Mucosa of descending colon (tissue), 3 donors: ENCODE measurements around the gene TAGLN3. TPM values are rescaled to one million over a fixed set of nuclear protein-coding genes. Genes with fewer than 3 reads are reported as not detected.

Experiments used
- ATAC-seq: fragments of 200-7000 bp; cut with Tn5 transposase; one replicate; pipeline ENCODE4 v1.9.1; 2020; ENCODE audit warnings: mild to moderate bottlenecking, moderate library complexity
- DNase-seq, 3 donors: peaks; one replicate each; pipeline ENCODE4 v3.0.0-alpha.2; 2020
- H3K36me3 ChIP-seq: fragments of 200-600 bp; one replicate; pipeline ENCODE4 v1.8.0; 2021; ENCODE audit warnings: low read depth, mild to moderate bottlenecking
- H3K4me1 ChIP-seq: fragments of 200-600 bp; one replicate; pipeline ENCODE4 v1.8.0; 2021; ENCODE audit warnings: low read depth, mild to moderate bottlenecking
- H3K4me3 ChIP-seq: fragments of 200-600 bp; one replicate; pipeline ENCODE4 v1.8.0; 2021; ENCODE audit warnings: mild to moderate bottlenecking
- H3K9me3 ChIP-seq: fragments of 200-600 bp; one replicate; pipeline ENCODE4 v1.8.0; 2021; ENCODE audit warnings: mild to moderate bottlenecking
- CTCF ChIP-seq: fragments of 200-600 bp; IDR thresholded peaks from one replicate; pipeline ENCODE4 v1.8.0; 2022; ENCODE audit warnings: antibody characterized with exemption, mild to moderate bottlenecking
- intact Hi-C, 2 donors: fragments of 100-400 bp; cut with DNase I in 1 of 2; cut with micrococcal nuclease in 1 of 2; formaldehyde crosslinking; loops; one replicate each; pipeline versions ENCODE4 v1.11.0 to v1.11.1; 2022; cut with DNase I, micrococcal nuclease
- total RNA-seq, 3 donors: library from RNA; stranded (reverse); fragmentation: NEBNext Ultra II Directional in 2 of 3; extraction: Animal tissue kit (Norgen Biotek cat#: 25700) in 2 of 3; gene quantifications; one replicate each; pipeline versions ENCODE4 v1.2.1 to v1.2.4, GENCODE V29; 2021 to 2023
- donor health status: DM: no; HTN: no; CAD: no; lungs with moderate emphysema.
- donor health status: DM: no; HTN: no; CAD: no.
- donor health status: DM: no; HTN: yes; CAD: no.

Gene TAGLN3
- total RNA-seq, 3 donors from 2014 or later, result 0.27 to 14.7 (median 0.49) TPM

DNA sequence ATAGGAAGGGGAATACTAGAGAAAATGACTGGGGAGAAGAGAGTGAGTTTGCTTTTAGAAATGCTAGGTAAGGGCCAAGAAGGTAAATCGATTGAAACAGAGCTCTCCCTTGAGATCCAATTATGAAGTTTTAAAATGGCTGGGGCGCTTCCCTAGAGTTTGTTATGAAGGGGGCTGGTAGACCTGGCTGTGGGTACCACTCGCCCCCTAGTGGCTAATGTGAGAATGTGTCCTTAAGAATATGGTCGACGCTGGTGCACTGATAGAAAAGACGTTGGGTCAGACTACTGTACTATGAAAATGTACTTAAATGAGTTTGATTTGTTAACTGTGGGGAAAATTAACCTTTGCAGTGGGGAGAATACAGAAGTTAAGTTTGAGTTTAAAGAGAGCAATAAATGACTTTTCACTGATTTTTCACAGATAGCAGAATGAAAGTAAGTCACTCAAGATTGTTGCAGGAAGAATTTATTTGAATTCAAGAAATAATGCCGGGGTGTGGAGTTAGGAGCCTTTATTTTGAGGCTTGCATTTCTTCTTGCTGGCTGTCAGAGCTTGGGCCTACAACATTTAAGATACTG lies 45.0 kb downstream of the TAGLN3 start:
- intact Hi-C loops, result no loop called here
- Histone ChIP-seq H3K4me3 (no peak overlapping the region), H3K4me1 (no peaks in the 10 kb centered on the region), H3K9me3 (no peaks in the 10 kb centered on the region), H3K36me3 (no peaks in the 10 kb centered on the region)
- DNase-seq (peak in 1 of 3 donors; percentile 38), ATAC-seq (peak; percentile 83)
- TF ChIP-seq CTCF, result peak; percentile 69

DNA sequence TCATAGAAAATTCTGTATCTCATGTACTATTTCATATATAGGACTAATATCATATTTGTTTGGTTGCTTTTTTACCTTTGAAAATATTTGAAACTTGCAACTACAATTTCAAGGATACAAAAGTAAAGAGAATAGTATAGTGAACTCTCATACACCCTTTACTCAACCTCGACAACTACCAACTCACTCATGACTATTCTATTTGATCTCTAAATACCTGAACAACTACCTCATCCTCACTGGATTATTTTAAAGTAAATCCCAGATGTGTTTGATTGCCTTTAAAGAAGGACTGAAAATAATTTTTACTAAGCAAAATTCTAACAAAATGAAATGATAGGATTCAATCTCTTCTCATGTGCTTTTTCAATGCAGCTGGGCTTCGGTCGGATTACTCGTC lies 47.9 kb downstream of the TAGLN3 start:
- H3K9me3 ChIP-seq, result no peaks in the 10 kb centered on the region
- H3K4me3 ChIP-seq, result no peak overlapping the region
- intact Hi-C loops, result no loop called here
- DNase-seq (no peak), ATAC-seq (no peak)
- no peak for TF ChIP-seq CTCF
- H3K36me3 ChIP-seq, result no peaks in the 10 kb centered on the region
- H3K4me1 ChIP-seq, result no peaks in the 10 kb centered on the region

DNA sequence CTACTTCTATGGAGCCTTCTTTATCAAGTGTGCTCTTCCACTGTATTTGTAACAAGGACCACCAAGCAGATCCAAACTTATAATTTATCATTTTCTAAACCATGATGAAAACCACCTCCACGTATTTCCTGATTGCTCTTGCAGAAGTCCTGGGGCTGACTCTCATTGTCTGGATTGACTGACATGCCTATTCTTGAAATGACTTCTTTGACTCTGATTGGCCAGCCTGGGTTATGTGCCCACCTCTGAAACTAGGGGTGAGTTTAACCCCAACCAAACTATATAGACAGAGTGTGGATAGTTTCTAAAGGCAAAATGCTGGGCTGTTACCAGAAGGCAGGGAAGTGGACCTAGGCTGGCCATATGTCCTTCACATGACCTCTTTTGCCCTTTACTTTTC lies 48.5 kb downstream of the TAGLN3 start:
- ATAC-seq, result no peak
- intact Hi-C loops, result no loop called here
- Histone ChIP-seq H3K4me3 (no peak overlapping the region), H3K36me3 (no peaks in the 10 kb centered on the region), H3K9me3 (no peaks in the 10 kb centered on the region), H3K4me1 (no peaks in the 10 kb centered on the region)
- TF ChIP-seq CTCF, result no peak
- DNase-seq, result no peak

DNA sequence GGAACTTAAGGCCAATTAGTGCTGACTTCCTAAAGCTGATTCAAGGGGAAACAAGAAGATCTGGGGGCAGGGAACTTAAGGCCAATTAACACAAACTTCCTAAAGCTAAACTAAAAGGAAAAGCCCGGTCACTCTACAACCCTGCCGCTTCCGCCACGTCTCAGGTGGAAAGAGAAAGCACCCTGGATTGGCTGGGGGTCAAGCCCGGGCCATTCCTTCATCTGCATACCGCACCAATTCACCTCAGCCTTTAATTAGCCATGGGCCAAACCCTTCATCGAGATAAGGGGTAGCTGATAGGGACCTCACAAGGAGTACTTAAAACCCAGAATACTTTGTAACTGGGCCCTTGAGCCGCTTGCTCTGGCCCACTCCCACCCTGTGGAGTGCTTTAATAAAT lies 50.2 kb downstream of the TAGLN3 start:
- Histone ChIP-seq H3K36me3 (no peaks in the 10 kb centered on the region), H3K9me3 (no peaks in the 10 kb centered on the region), H3K4me1 (no peaks in the 10 kb centered on the region), H3K4me3 (no peak overlapping the region)
- ATAC-seq (no peak), DNase-seq (no peak)
- intact Hi-C loops, result no loop called here
- no peak for TF ChIP-seq CTCF

DNA sequence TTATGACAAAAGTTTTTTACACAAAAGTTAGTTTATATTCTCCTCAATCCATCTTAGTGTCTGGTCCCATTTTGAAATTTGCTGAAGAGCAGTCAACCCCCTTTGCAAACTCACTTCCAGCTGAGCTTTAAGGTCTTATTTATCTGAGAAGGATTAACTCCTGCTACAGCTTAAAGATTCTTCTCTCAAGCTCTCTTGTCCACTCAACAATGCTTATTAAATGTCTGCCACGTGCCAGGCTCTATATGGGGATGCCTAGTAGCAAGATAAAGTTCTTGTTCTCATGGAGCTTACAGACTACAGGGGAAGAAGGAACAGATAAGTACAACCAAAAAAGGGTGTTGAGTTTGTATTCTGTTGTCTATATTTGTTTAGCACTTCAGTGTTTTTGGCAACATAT lies 54.5 kb downstream of the TAGLN3 start:
- Histone ChIP-seq H3K4me3 (no peak overlapping the region), H3K4me1 (no peaks in the 10 kb centered on the region), H3K36me3 (no peaks in the 10 kb centered on the region), H3K9me3 (no peaks in the 10 kb centered on the region)
- no peak for TF ChIP-seq CTCF
- intact Hi-C loops, result no loop called here
- no peak for DNase-seq
- ATAC-seq, result no peak

DNA sequence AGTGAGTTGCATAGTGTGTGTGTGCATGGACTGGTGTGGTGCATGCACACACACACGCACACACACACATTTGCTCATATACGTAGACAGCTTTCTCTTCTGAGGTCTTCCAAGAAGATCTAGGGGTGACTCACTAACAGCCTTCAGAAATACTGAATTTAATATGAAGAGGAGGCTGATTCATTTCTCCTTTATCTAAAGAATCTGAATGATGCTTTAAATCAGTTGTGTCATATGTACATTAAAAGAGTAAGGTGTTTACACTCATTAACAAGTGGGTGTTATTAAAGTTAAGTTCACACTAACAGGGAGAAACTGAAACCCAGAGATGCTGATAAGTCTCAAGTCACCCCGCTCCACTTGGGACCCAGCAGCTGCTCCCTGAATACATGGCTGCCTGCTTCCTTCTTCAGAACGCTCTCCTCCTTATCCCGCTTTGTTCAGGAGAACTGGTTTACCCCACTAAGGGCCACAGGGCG lies 57.8 kb downstream of the TAGLN3 start:
- Histone ChIP-seq H3K9me3 (no peaks in the 10 kb centered on the region), H3K4me1 (no peaks in the 10 kb centered on the region), H3K36me3 (no peaks in the 10 kb centered on the region), H3K4me3 (no peak overlapping the region)
- intact Hi-C loops, result no loop called here
- ATAC-seq (no peak), DNase-seq (no peak)
- no peak for TF ChIP-seq CTCF
